Activated CD8-positive, alpha-beta T cell treated with anti-CD3 and anti-CD28 coated beads, Interleukin-2, amount 10 ng/mL, durations not matched to agents 7 days and 5 days (primary cell): ENCODE data around the gene SPTB. TPM values are rescaled to one million over a fixed set of nuclear protein-coding genes. Genes with fewer than 3 reads are reported as not detected.

Experiments
- ATAC-seq: fragments of 150-1000 bp; cut with Tn5 transposase; one replicate; pipeline ENCODE4 v1.10.0; 2021; ENCODE audit warnings: moderate library complexity
- CTCF ChIA-PET: fragments of 350-600 bp; sonication (Branson Sonifier 250); formaldehyde crosslinking; loops from one replicate; lab custom pipeline; 2021; ENCODE audit warnings: antibody characterized with exemption; lab: Charles Lee
- POLR2A ChIA-PET: fragments of 350-600 bp; sonication (Branson Sonifier 250); formaldehyde crosslinking; loops from one replicate; lab custom pipeline; 2021; ENCODE audit warnings: antibody characterized with exemption; lab: Charles Lee
- DNase-seq: peaks from one replicate; pipeline ENCODE4 v3.0.0-alpha.2; 2020
- H3K27ac Mint-ChIP-seq: one replicate; pipeline ENCODE4 v1.8.0; 2021; ENCODE audit warnings: mild to moderate bottlenecking, mixed read lengths
- H3K27me3 Mint-ChIP-seq: one replicate; pipeline ENCODE4 v1.8.0; 2021; ENCODE audit warnings: low read depth, mixed read lengths
- H3K36me3 Mint-ChIP-seq: one replicate; pipeline ENCODE4 v1.8.0; 2021; ENCODE audit warnings: low read depth, mixed read lengths
- H3K4me1 Mint-ChIP-seq: one replicate; pipeline ENCODE4 v1.8.0; 2021; ENCODE audit warnings: low read depth, mixed read lengths
- H3K4me3 Mint-ChIP-seq: one replicate; pipeline ENCODE4 v1.8.0; 2021; ENCODE audit warnings: mild to moderate bottlenecking, mixed read lengths
- H3K9me3 Mint-ChIP-seq: one replicate; pipeline ENCODE4 v1.8.0; 2022; ENCODE audit warnings: mixed read lengths; ENCODE audit not compliant: insufficient read depth
- total RNA-seq, 2 experiments: library from RNA; stranded (reverse); gene quantifications; one replicate each; pipeline ENCODE4 v1.2.3, GENCODE V29; 2021

The SPTB gene
- total RNA-seq, 2 experiments from 2014 or later = not detected

DNA sequence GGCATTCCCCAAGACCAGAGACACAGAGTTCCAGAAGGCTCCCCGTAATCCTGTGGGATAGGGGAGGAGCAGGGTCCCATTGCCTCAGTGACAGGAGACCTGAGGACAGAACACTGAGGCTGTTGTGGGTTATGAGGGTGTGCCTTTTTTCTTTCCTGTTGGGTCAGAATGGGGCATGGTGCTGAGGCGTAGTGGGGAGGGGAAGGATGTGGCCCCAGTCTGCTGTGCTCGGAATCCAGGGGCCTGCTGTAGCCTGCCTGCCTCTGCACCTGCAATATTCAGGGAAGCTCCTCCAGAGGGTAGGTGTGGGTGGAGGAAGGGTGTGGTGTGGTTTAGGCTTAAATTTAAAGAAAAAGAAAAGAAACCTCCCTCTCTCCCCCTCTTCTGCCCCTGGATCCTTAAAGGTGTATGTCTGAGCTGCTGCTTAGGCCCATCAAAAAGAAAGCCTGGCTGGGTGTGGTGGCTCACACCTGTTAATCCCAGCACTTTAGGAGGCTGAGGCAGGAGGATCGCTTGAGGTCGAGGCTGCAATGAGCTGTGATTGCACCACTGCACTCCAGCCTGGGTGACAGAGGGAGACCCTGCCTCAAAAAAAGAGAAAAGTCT, 156.8 kb downstream of the SPTB start:
- ChIA-PET POLR2A (interaction anchor here (0.6 to 0.7 kb wide), 2 partner anchors 14 to 18 kb away, joined by 3 read pairs; no protein-coding TSS in a partner anchor), CTCF (no interaction called here)
- H3K27me3 Mint-ChIP-seq = peaks cover 10% of the 10 kb centered on the region
- no peaks in the 10 kb centered on the region for H3K9me3 Mint-ChIP-seq
- H3K27ac Mint-ChIP-seq = peak overlapping the region; percentile 80
- peak; percentile 62 for DNase-seq
- peaks cover 5% of the 10 kb centered on the region for H3K36me3 Mint-ChIP-seq
- H3K4me1 Mint-ChIP-seq = peaks cover 54% of the 10 kb centered on the region
- ATAC-seq = peak; percentile 82
- H3K4me3 Mint-ChIP-seq = peak overlapping the region; percentile 9

DNA sequence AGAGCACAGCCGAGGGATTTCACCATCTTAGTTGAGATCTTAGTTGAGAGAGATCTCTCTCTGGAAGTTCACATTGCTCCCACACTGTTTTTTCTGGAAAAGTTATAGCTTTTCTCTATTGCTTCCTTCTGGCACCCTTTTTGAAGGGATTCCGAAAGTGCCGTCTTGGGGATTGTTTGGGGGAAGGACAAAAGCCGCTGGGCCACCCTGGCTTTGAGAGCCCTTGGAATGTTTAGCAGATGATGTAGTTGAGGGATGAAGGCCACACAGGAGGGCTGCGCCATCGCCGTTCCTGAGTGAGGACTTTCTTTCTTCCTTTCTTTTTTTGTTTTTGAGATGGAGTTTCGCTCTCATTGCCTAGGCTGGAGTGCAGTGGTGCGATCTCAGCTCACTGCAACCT, 157.8 kb downstream of the SPTB start:
- peak overlapping the region; percentile 26 for H3K27ac Mint-ChIP-seq
- H3K4me3 Mint-ChIP-seq = no peak overlapping the region
- POLR2A ChIA-PET = no interaction called here
- peaks cover 14% of the 10 kb centered on the region for H3K27me3 Mint-ChIP-seq
- CTCF ChIA-PET = interaction anchor here (0.6 kb wide), 1 partner anchor 123 kb away, joined by 3 read pairs; no protein-coding TSS in a partner anchor
- DNase-seq (no peak), ATAC-seq (no peak)
- no peaks in the 10 kb centered on the region for H3K9me3 Mint-ChIP-seq
- H3K4me1 Mint-ChIP-seq = peaks cover 58% of the 10 kb centered on the region
- peaks cover 5% of the 10 kb centered on the region for H3K36me3 Mint-ChIP-seq

DNA sequence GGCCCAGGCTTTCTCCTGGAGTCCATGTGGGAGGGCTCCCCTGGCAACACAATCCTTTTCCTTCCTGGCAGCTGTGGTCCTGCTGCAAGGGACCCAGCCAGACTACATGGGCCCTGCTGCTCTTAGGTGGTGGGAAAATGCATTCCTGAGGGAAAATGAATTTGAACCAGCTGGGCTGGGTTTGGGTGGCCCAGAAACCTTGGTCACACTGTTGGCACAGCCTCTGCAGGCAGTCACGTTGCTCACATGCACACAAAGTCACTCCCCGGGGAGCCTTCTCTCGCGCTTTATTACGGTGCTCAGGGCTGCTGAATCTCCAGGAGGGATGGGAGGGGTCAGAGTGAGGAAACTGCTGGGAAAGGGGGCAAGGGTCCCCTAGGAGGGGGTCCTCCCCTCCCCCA, 158.3 kb downstream of the SPTB start:
- H3K27ac Mint-ChIP-seq = peak overlapping the region; percentile 23
- DNase-seq (no peak), ATAC-seq (no peak)
- H3K9me3 Mint-ChIP-seq = no peaks in the 10 kb centered on the region
- H3K27me3 Mint-ChIP-seq = peaks cover 14% of the 10 kb centered on the region
- CTCF ChIA-PET = interaction anchor here (0.6 kb wide), 1 partner anchor 124 kb away, joined by 3 read pairs; no protein-coding TSS in a partner anchor
- peaks cover 56% of the 10 kb centered on the region for H3K4me1 Mint-ChIP-seq
- no peak overlapping the region for H3K4me3 Mint-ChIP-seq
- POLR2A ChIA-PET = no interaction called here
- peaks cover 5% of the 10 kb centered on the region for H3K36me3 Mint-ChIP-seq

DNA sequence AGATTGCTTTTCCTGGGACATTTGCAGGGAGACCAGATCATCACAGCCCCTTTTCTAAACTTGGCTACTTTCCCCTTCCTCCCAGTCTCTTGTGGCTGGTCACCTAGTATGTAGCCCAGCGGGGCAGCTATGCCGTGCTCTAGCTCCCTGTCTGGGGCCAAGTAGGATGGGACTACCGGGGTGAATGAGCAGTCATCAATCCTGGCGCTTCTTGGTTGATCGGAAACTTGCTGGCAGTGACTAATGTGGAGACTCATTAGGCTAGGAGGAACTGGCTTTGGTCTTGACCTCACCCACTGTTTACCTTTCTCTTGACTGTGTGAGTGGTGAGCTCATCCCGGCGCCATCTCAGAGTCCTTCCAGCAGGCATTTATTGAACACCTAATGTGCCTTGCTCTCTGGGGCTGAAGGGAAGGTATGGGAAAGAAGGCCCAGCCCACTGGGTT, 159.6 kb downstream of the SPTB start:
- POLR2A ChIA-PET = no interaction called here
- peaks cover 14% of the 10 kb centered on the region for H3K27me3 Mint-ChIP-seq
- H3K4me1 Mint-ChIP-seq = peaks cover 53% of the 10 kb centered on the region
- DNase-seq = no peak
- H3K4me3 Mint-ChIP-seq = no peak overlapping the region
- no peak overlapping the region for H3K27ac Mint-ChIP-seq
- CTCF ChIA-PET = no interaction called here
- H3K36me3 Mint-ChIP-seq = peaks cover 5% of the 10 kb centered on the region
- H3K9me3 Mint-ChIP-seq = no peaks in the 10 kb centered on the region
- ATAC-seq = no peak

DNA sequence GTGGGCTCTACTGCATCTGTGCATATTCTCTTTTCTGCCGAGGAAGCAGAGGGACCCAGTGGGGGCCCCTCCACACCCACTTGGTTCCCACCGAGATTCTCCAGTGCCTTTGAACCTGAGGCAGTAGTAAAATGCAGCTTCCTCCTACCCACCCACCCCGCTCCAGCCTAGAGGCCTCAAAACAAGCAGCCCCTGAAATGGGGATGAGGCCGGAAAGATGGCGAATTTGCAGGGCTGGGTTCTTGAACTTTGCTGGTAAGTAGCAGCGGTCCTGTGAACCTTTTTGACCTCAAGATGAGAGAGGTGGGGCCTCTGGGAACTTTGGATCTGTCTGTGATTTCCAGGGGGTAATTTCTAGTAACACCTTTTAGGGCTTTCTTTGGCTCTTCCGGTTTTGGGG, 160.1 kb downstream of the SPTB start:
- H3K27me3 Mint-ChIP-seq = peaks cover 18% of the 10 kb centered on the region
- no peak for DNase-seq
- peaks cover 48% of the 10 kb centered on the region for H3K4me1 Mint-ChIP-seq
- ChIA-PET POLR2A (no interaction called here), CTCF (no interaction called here)
- peaks cover under 1% of the 10 kb centered on the region for H3K9me3 Mint-ChIP-seq
- H3K36me3 Mint-ChIP-seq = peaks cover 5% of the 10 kb centered on the region
- no peak overlapping the region for H3K27ac Mint-ChIP-seq
- ATAC-seq = no peak
- no peak overlapping the region for H3K4me3 Mint-ChIP-seq

DNA sequence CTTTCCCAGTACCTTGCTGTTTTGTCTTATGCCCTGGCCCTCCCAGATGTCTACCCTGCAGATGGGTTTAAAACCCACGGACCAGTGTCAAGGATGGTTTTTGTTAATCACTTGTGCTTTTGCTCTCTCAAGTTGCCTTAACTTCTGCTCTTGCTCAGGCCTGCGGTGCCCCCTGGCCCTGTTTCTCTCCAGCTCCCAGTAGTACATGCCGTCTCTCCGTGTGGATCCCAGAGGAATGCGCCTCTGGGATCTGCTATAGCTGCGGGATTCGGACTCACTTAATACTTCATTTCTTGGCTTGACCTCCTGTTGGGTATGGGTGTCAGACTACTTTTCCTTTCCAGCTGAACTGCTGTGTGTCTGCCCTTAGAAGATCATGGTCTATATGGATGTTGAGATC, 160.9 kb downstream of the SPTB start:
- Mint-ChIP-seq H3K27ac (no peak overlapping the region), H3K4me1 (peaks cover 41% of the 10 kb centered on the region), H3K4me3 (no peak overlapping the region), H3K36me3 (peaks cover 7% of the 10 kb centered on the region), H3K27me3 (peaks cover 24% of the 10 kb centered on the region), H3K9me3 (peaks cover 7% of the 10 kb centered on the region)
- ATAC-seq = no peak
- ChIA-PET POLR2A (no interaction called here), CTCF (no interaction called here)
- DNase-seq = no peak

DNA sequence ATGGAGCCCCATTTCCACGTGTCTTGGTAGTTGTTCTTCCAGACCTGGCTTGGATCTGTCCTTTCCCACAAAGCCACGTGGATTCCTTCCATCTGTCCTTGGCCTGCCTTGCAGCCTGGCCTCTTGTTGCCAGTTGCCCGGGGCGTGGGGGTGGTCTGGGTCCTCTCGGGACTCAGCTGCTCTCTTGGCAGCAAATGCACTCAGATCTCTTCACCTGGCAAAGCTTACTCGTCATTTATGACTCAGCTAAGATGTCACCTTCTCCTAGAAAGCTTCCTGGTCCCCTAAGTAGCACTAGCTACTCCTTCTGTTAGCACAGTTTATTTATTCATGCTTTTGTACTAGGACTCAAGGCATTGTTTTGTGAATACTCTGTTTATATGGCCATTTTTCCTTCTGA, 161.8 kb downstream of the SPTB start:
- Mint-ChIP-seq H3K9me3 (peaks cover 16% of the 10 kb centered on the region), H3K27me3 (peaks cover 31% of the 10 kb centered on the region), H3K36me3 (peaks cover 7% of the 10 kb centered on the region), H3K4me3 (no peak overlapping the region), H3K4me1 (peaks cover 32% of the 10 kb centered on the region), H3K27ac (peak overlapping the region; percentile 27)
- CTCF ChIA-PET = interaction anchor here (0.9 kb wide), 1 partner anchor 8 kb away, joined by 3 read pairs; no protein-coding TSS in a partner anchor
- DNase-seq = no peak
- ATAC-seq = no peak
- POLR2A ChIA-PET = no interaction called here

DNA sequence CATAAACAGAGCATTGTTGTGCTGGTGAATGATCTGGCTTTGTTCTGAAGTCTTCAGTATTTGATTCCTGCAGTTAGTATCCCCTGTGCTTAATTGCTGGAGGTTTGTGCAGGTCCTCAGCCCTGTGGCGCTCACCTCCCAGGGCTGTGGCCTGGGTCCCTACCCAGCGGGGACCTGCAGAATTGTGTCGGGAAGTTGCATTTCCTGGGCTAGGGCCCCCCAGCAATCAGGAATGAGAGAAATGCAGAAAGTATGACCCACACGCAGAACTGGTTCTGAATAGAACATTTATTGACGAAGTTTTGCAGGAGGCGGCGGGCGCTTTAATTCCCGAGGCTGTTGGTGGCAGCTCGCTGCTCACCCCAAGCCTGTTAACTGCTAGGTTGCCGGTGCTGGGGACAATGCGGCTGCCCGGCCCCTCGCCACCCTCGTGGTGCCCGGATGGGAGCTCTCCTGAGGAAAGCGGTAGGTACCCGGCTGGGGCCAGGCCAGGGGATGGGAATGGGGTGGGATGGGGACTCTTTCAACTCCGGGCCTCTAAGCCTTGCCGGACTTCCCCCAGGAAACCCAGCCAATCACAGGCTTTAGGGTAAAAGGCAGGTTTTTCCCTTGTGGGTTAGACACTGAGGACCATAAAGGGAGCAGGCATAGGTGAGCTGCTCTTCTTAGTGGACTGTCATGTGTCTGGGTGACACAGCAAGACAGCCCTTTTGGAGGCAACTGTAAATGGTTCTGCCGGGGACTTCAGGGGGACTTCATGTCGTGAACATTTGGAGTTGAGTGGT, 163.9 kb downstream of the SPTB start:
- no peak overlapping the region for H3K27ac Mint-ChIP-seq

DNA sequence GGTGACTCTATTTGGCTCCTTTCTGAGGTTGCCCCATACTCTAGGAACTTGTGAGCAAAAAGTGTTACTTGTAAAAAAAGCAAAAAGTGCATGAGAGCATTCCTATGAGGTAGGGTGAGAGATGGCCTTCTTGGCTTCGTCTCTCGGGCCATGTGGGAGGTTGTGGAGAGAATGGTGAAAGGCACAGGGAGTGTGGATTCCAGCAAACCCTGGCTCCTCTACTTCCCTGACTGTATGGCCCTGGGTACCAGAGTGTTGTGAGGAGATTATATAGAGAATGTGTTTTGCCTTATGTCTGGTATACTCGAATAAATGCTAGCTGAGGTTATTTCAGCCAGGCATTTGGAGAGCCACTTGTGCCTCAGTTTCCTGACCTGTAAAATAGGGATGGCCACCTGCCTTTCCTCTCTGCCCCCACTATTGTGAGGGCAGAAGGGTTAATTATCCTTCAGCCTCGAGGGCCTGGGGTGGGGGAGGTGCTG, 164.5 kb downstream of the SPTB start:
- ChIA-PET CTCF (no interaction called here), POLR2A (no interaction called here)
- H3K27me3 Mint-ChIP-seq = peaks cover 44% of the 10 kb centered on the region
- ATAC-seq = no peak
- H3K36me3 Mint-ChIP-seq = peaks cover 12% of the 10 kb centered on the region
- DNase-seq = no peak
- peaks cover 10% of the 10 kb centered on the region for H3K4me1 Mint-ChIP-seq
- no peak overlapping the region for H3K4me3 Mint-ChIP-seq
- peaks cover 21% of the 10 kb centered on the region for H3K9me3 Mint-ChIP-seq
- H3K27ac Mint-ChIP-seq = no peak overlapping the region

More for the DNA sequence above, 163.9 kb downstream of the SPTB start:
- Mint-ChIP-seq H3K4me3 (no peak overlapping the region), H3K27me3 (peaks cover 42% of the 10 kb centered on the region), H3K9me3 (peaks cover 21% of the 10 kb centered on the region), H3K36me3 (peaks cover 12% of the 10 kb centered on the region), H3K4me1 (peaks cover 14% of the 10 kb centered on the region)
- POLR2A ChIA-PET = no interaction called here
- DNase-seq (no peak), ATAC-seq (no peak)
- CTCF ChIA-PET = no interaction called here

DNA sequence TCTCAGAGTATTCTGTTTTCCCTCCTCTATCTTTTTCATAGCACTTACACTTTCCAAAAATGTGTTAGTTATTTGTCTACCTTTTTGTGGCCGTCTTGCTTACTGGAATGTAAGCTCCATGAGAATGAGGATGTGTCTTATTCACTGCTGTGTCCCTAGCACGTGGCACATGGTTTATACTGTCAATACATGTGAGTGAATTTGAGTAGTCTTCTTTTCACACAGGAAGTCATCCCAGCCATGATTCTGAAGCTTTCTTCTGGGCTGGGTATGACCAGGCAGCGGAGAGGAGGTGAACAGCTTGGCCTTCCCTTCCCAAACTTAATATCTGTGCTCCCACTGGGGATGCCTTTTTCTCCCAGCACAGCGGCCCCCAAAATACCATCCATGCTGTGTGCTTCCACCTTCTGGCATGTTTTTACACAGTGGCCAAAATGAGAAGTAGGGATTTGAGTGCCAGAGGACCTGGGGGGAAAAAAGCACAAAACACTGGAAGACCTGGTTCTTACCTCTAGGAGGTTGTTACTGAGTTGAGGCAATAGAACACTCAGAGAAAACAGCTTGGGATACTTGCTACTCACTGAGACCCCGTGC, 165.2 kb downstream of the SPTB start:
- POLR2A ChIA-PET = no interaction called here
- Mint-ChIP-seq H3K4me1 (peaks cover 13% of the 10 kb centered on the region), H3K4me3 (no peak overlapping the region), H3K9me3 (peaks cover 21% of the 10 kb centered on the region), H3K27ac (no peak overlapping the region), H3K27me3 (peaks cover 47% of the 10 kb centered on the region), H3K36me3 (peaks cover 15% of the 10 kb centered on the region)
- DNase-seq (no peak), ATAC-seq (no peak)
- CTCF ChIA-PET = no interaction called here

DNA sequence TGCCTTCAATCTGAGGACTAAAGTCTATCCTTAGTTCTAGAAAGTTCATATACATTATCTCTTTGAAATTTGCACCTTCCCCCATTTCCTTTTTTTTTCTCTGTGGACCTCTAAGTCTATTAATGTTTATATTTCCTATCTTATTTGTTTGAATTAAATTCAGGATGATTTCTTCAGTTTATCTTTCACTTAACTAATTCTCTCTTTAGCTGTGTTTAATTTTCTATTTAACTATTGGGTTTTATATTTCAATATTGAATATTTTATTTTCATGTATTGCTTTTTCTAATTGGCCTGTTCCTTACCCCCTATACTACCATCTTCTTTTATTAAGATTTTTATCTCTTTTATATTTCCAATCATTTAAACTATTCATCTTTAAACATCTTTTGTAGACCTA, 166.0 kb downstream of the SPTB start:
- H3K9me3 Mint-ChIP-seq = peaks cover 21% of the 10 kb centered on the region
- no peak overlapping the region for H3K27ac Mint-ChIP-seq
- ChIA-PET POLR2A (no interaction called here), CTCF (no interaction called here)
- H3K4me1 Mint-ChIP-seq = peaks cover 21% of the 10 kb centered on the region
- no peak overlapping the region for H3K4me3 Mint-ChIP-seq
- peaks cover 19% of the 10 kb centered on the region for H3K36me3 Mint-ChIP-seq
- H3K27me3 Mint-ChIP-seq = peaks cover 50% of the 10 kb centered on the region
- DNase-seq (no peak), ATAC-seq (no peak)

DNA sequence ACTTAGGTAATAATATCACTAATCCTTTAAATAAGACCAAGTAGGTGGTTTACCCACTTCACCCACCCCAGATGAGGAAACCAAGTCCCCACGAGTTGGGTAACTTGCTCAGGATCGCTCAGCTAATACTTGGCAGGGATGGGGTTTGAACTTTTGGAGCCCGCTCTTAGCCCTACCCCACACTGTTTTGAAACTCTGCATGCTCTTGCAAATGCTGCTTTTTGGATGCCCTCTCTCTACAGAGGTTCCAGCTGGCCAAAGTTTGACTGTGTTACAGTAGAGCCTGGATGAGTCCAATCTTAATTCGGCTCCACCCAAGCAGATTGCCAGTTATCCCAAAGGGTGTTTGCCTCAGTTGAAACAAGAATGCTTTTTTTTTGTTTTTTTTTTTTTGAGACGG, 168.7 kb downstream of the SPTB start:
- H3K4me3 Mint-ChIP-seq = no peak overlapping the region
- CTCF ChIA-PET = no interaction called here
- peaks cover 59% of the 10 kb centered on the region for H3K27me3 Mint-ChIP-seq

More for the DNA sequence above, 168.7 kb downstream of the SPTB start:
- no peak overlapping the region for H3K27ac Mint-ChIP-seq
- DNase-seq (no peak), ATAC-seq (no peak)
- POLR2A ChIA-PET = no interaction called here
- H3K36me3 Mint-ChIP-seq = peaks cover 19% of the 10 kb centered on the region
- peaks cover 41% of the 10 kb centered on the region for H3K4me1 Mint-ChIP-seq
- peaks cover 21% of the 10 kb centered on the region for H3K9me3 Mint-ChIP-seq
